Karpas-422 (cell line): ENCODE measurements around the gene GDF9. TPM values are rescaled to one million over a fixed set of nuclear protein-coding genes. Genes with fewer than 3 reads are reported as not detected.

ENCODE experiments used
- DNase-seq: peaks from one replicate; pipeline ENCODE4 v3.0.0-alpha.2; 2015
- H2AFZ ChIP-seq: fragments of 200-600 bp; sonication (generic); 2 replicates; pipeline ENCODE4 v1.6.1; 2014; ENCODE audit warnings: antibody characterized with exemption, low read length, mixed read lengths
- H3K27ac ChIP-seq: fragments of 200-600 bp; sonication (generic); 2 replicates; pipeline ENCODE4 v1.5.1; 2014; ENCODE audit warnings: mild to moderate bottlenecking, low read length, moderate library complexity
- H3K27me3 ChIP-seq: fragments of 200-600 bp; sonication (generic); 2 replicates; pipeline ENCODE4 v1.6.1; 2014; ENCODE audit warnings: low read length, mixed read lengths
- H3K36me3 ChIP-seq: fragments of 200-600 bp; sonication (generic); 2 replicates; pipeline ENCODE4 v1.6.1; 2014; ENCODE audit warnings: low read length, mixed read lengths; ENCODE audit not compliant: insufficient read depth
- H3K4me1 ChIP-seq: fragments of 200-600 bp; sonication (generic); 2 replicates; pipeline ENCODE4 v1.6.1; 2014; ENCODE audit warnings: mild to moderate bottlenecking, low read length, mixed read lengths
- H3K4me2 ChIP-seq: fragments of 200-600 bp; sonication (generic); 2 replicates; pipeline ENCODE4 v1.6.1; 2014; ENCODE audit warnings: low read length, low read depth, mild to moderate bottlenecking; ENCODE audit not compliant: poor library complexity, severe bottlenecking
- H3K4me3 ChIP-seq: fragments of 200-600 bp; sonication (generic); 2 replicates; pipeline ENCODE4 v1.5.1; 2014; ENCODE audit warnings: mild to moderate bottlenecking, antibody characterized with exemption, low read length, mixed read lengths
- H3K79me2 ChIP-seq: fragments of 200-600 bp; sonication (generic); 2 replicates; pipeline ENCODE4 v1.6.1; 2014; ENCODE audit warnings: mild to moderate bottlenecking, low read length, mixed read lengths
- H3K9ac ChIP-seq: fragments of 200-600 bp; sonication (generic); 2 replicates; pipeline ENCODE4 v1.6.0; 2014; ENCODE audit warnings: low read length
- H3K9me2 ChIP-seq: fragments of 200-600 bp; sonication (generic), shearing (Covaris generic); replicated peaks from 2 replicates; pipeline ENCODE4 v1.6.0; 2014; ENCODE audit warnings: mild to moderate bottlenecking, low read length, moderate library complexity; ENCODE audit not compliant: insufficient read depth
- H3K9me3 ChIP-seq: fragments of 300-700, 200-600 bp; sonication (generic); 2 replicates; pipeline ENCODE4 v1.6.1; 2014; ENCODE audit warnings: low read length, mixed read lengths
- H4K20me1 ChIP-seq: fragments of 200-600 bp; sonication (generic); 2 replicates; pipeline ENCODE4 v1.6.1; 2014; ENCODE audit warnings: mild to moderate bottlenecking, antibody characterized with exemption, low read length, low read depth; ENCODE audit not compliant: insufficient read depth
- total RNA-seq: library from RNA; depleted of rRNA; stranded (reverse); fragments of >200 nt; shearing (Covaris generic); gene quantifications from 2 replicates; pipeline ENCODE4 v1.2.3, GENCODE V29; 2014; ENCODE audit warnings: low replicate concordance

Gene GDF9
- total RNA-seq, 1 experiment from 2014 or later, result 1.2 TPM

GRCh38 chr5:132816554-132816953 is 49.7 kb downstream of the GDF9 start:
- H3K79me2 ChIP-seq, result no peaks in the 10 kb centered on the region

GRCh38 chr5:132816083-132816482 is 50.2 kb downstream of the GDF9 start:
- DNase-seq, result no peak
- H3K4me1 ChIP-seq, result no peaks in the 10 kb centered on the region
- H3K27me3 ChIP-seq, result no peaks in the 10 kb centered on the region
- H3K9me2 ChIP-seq, result no peaks in the 10 kb centered on the region
- H3K9ac ChIP-seq, result no peak overlapping the region
- H3K79me2 ChIP-seq, result no peaks in the 10 kb centered on the region
- no peak overlapping the region for H2AFZ ChIP-seq
- no peak overlapping the region for H3K27ac ChIP-seq
- H3K4me2 ChIP-seq, result no peak overlapping the region
- H3K4me3 ChIP-seq, result no peak overlapping the region
- no peaks in the 10 kb centered on the region for H4K20me1 ChIP-seq
- H3K36me3 ChIP-seq, result no peaks in the 10 kb centered on the region
- no peaks in the 10 kb centered on the region for H3K9me3 ChIP-seq

More at GRCh38 chr5:132816554-132816953, 49.7 kb downstream of the GDF9 start:
- no peaks in the 10 kb centered on the region for H3K36me3 ChIP-seq
- no peak overlapping the region for H3K4me3 ChIP-seq
- no peak overlapping the region for H3K9ac ChIP-seq
- no peaks in the 10 kb centered on the region for H3K9me2 ChIP-seq
- no peaks in the 10 kb centered on the region for H3K4me1 ChIP-seq
- H3K27me3 ChIP-seq, result no peaks in the 10 kb centered on the region
- H2AFZ ChIP-seq, result no peak overlapping the region
- no peak overlapping the region for H3K27ac ChIP-seq
- H4K20me1 ChIP-seq, result no peaks in the 10 kb centered on the region
- no peak for DNase-seq
- no peaks in the 10 kb centered on the region for H3K9me3 ChIP-seq
- H3K4me2 ChIP-seq, result no peak overlapping the region

- Histone ChIP-seq H4K20me1 (no peaks in the 10 kb centered on the region), H3K9ac (no peak overlapping the region), H3K79me2 (no peaks in the 10 kb centered on the region), H3K9me2 (no peaks in the 10 kb centered on the region), H3K27ac (no peak overlapping the region), H3K9me3 (no peaks in the 10 kb centered on the region), H3K4me3 (no peak overlapping the region), H3K27me3 (no peaks in the 10 kb centered on the region), H3K4me1 (no peaks in the 10 kb centered on the region), H2AFZ (no peak overlapping the region), H3K4me2 (no peak overlapping the region), H3K36me3 (no peaks in the 10 kb centered on the region)
- DNase-seq, result no peak
Observed at GRCh38 chr5:132815454-132815853, 50.8 kb downstream of the GDF9 start.

- no peaks in the 10 kb centered on the region for H3K9me2 ChIP-seq
- no peak for DNase-seq
- H3K36me3 ChIP-seq, result no peaks in the 10 kb centered on the region
- no peaks in the 10 kb centered on the region for H4K20me1 ChIP-seq
- H3K9me3 ChIP-seq, result no peaks in the 10 kb centered on the region
- H2AFZ ChIP-seq, result no peak overlapping the region
- H3K27me3 ChIP-seq, result no peaks in the 10 kb centered on the region
- H3K79me2 ChIP-seq, result no peaks in the 10 kb centered on the region
- H3K4me2 ChIP-seq, result no peak overlapping the region
- H3K4me3 ChIP-seq, result no peak overlapping the region
- no peaks in the 10 kb centered on the region for H3K4me1 ChIP-seq
- H3K27ac ChIP-seq, result no peak overlapping the region
- H3K9ac ChIP-seq, result no peak overlapping the region
Observed at GRCh38 chr5:132814503-132815294, 51.6 kb downstream of the GDF9 start.

- Histone ChIP-seq H3K4me3 (no peak overlapping the region), H4K20me1 (no peaks in the 10 kb centered on the region), H3K9me3 (no peaks in the 10 kb centered on the region), H3K9me2 (no peaks in the 10 kb centered on the region), H3K27ac (no peak overlapping the region), H3K79me2 (no peaks in the 10 kb centered on the region), H3K36me3 (no peaks in the 10 kb centered on the region), H3K27me3 (no peaks in the 10 kb centered on the region), H3K4me1 (no peaks in the 10 kb centered on the region), H3K4me2 (no peak overlapping the region), H2AFZ (no peak overlapping the region), H3K9ac (no peak overlapping the region)
- no peak for DNase-seq
Observed at GRCh38 chr5:132813599-132814502, 52.4 kb downstream of the GDF9 start.

GRCh38 chr5:132812781-132813598 is 53.3 kb downstream of the GDF9 start, which contains the start of gene SOWAHA:
Gene SOWAHA (plus strand): TSS chr5:132813302. CDS start chr5:132813622, 320 bp downstream.
- H3K27ac ChIP-seq, result no peak within 1 kb of the TSS
- no peaks in the 10 kb centered on the region for H4K20me1 ChIP-seq
- H3K9me2 ChIP-seq, result no peaks in the 10 kb centered on the region
- H3K79me2 ChIP-seq, result no peaks in the 10 kb centered on the region
- H3K9me3 ChIP-seq, result no peaks in the 10 kb centered on the region
- H3K36me3 ChIP-seq, result no peaks in the 10 kb centered on the region
- DNase-seq, result no peak
- no peaks in the 10 kb centered on the region for H3K27me3 ChIP-seq
- H3K4me3 ChIP-seq, result no peak within 1 kb of the TSS
- H3K4me1 ChIP-seq, result no peaks in the 10 kb centered on the region
- no peak within 1 kb of the TSS for H2AFZ ChIP-seq
- H3K4me2 ChIP-seq, result no peak within 1 kb of the TSS
- no peak within 1 kb of the TSS for H3K9ac ChIP-seq

GRCh38 chr5:132812123-132812765 is 54.0 kb downstream of the GDF9 start:
- Histone ChIP-seq H2AFZ (no peak overlapping the region), H3K4me1 (no peaks in the 10 kb centered on the region), H3K27me3 (no peaks in the 10 kb centered on the region), H3K9me3 (no peaks in the 10 kb centered on the region), H3K79me2 (no peaks in the 10 kb centered on the region), H4K20me1 (no peaks in the 10 kb centered on the region), H3K9ac (no peak overlapping the region), H3K4me2 (no peak overlapping the region), H3K4me3 (no peak overlapping the region), H3K27ac (no peak overlapping the region), H3K9me2 (no peaks in the 10 kb centered on the region), H3K36me3 (no peaks in the 10 kb centered on the region)
- DNase-seq, result no peak
